Anterior cingulate cortex (tissue), 58 donors: Measurements from ENCODE around the gene CACNA1D.
A peak's percentile ranks its signal among the peaks of the same experiment; 100 is the strongest.

Source experiments
- DNase-seq, 58 donors: peaks; one replicate each; lab custom pipeline; 2025; lab: John Stamatoyannopoulos, UW

Gene CACNA1D

GRCh38 chr3:53800041-53800906 lies 305.9 kb downstream of the CACNA1D start:
- DNase-seq, result no peak

- no peak for DNase-seq
Observed at GRCh38 chr3:53801319-53801718, 306.9 kb downstream of the CACNA1D start.

- no peak for DNase-seq
Observed at GRCh38 chr3:53802256-53802880, 308.0 kb downstream of the CACNA1D start.

GRCh38 chr3:53803124-53803815 lies 308.9 kb downstream of the CACNA1D start:
- no peak for DNase-seq

GRCh38 chr3:53803816-53804695 lies 309.6 kb downstream of the CACNA1D start:
- DNase-seq, result no peak

GRCh38 chr3:53804697-53805462 lies 310.5 kb downstream of the CACNA1D start:
- DNase-seq, result peak in 9 of 58 donors; percentile 16 to 53 (median 40)

GRCh38 chr3:53805463-53806159 lies 311.2 kb downstream of the CACNA1D start:
- no peak for DNase-seq

GRCh38 chr3:53806182-53807116 lies 312.0 kb downstream of the CACNA1D start:
- peak in 16 of 58 donors; percentile 20 to 73 (median 34) for DNase-seq

- DNase-seq, result no peak
Observed at GRCh38 chr3:53807117-53807810, 312.9 kb downstream of the CACNA1D start.

GRCh38 chr3:53808496-53808895 lies 314.1 kb downstream of the CACNA1D start:
- no peak for DNase-seq

GRCh38 chr3:53809267-53809666 lies 314.9 kb downstream of the CACNA1D start:
- DNase-seq, result no peak

GRCh38 chr3:53809764-53810400 lies 315.5 kb downstream of the CACNA1D start:
- DNase-seq, result no peak

- DNase-seq, result no peak
Observed at GRCh38 chr3:53811143-53811927, 316.9 kb downstream of the CACNA1D start.

- DNase-seq, result no peak
Observed at GRCh38 chr3:53812434-53812833, 318.0 kb downstream of the CACNA1D start.

GRCh38 chr3:53813229-53813628 lies 318.8 kb downstream of the CACNA1D start:
- DNase-seq, result no peak

- DNase-seq, result no peak
Observed at GRCh38 chr3:53813876-53814275, 319.5 kb downstream of the CACNA1D start.
